ENCODE data around the gene SEMA3B.

DNA sequence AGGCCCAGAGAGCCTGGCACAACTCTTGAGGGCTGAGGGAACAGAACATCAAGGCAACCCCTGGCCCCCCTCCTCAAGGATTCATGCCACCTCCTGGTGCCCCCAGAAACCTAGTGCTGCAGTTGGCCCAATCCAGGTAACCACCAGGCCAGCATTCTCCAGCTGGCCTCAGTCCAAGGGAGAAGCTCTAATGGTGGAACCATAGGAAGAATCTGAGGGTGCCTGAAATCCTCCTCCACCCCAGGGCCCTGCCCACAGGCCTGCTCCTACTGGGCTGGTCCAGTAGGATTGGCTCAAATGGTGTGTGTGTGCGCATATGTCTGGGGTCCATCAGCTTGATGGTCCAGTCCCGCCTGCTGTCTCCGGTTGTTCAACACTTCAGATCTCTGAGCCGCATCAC is 45.9 kb downstream of the SEMA3B start:
- no peak for TF ChIP-seq POLR2AphosphoS5 (IDR thresholded peaks at IDR 0.05)
- no peak for TF ChIP-seq POLR2A (IDR thresholded peaks at IDR 0.05)
- TF ChIP-seq, protein P1, sequence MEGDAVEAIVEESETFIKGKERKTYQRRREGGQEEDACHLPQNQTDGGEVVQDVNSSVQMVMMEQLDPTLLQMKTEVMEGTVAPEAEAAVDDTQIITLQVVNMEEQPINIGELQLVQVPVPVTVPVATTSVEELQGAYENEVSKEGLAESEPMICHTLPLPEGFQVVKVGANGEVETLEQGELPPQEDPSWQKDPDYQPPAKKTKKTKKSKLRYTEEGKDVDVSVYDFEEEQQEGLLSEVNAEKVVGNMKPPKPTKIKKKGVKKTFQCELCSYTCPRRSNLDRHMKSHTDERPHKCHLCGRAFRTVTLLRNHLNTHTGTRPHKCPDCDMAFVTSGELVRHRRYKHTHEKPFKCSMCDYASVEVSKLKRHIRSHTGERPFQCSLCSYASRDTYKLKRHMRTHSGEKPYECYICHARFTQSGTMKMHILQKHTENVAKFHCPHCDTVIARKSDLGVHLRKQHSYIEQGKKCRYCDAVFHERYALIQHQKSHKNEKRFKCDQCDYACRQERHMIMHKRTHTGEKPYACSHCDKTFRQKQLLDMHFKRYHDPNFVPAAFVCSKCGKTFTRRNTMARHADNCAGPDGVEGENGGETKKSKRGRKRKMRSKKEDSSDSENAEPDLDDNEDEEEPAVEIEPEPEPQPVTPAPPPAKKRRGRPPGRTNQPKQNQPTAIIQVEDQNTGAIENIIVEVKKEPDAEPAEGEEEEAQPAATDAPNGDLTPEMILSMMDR (IDR thresholded peaks at IDR 0.05) = no peak

Data from prostate gland (tissue), 2 donors.